HL-60 (cell line): ENCODE results near the gene CCDC169.

Source experiments
- POLR2AphosphoS5 ChIP-seq: IDR thresholded peaks from 2 replicates; pipeline ENCODE4 v1.6.1; 2012; ENCODE audit warnings: low read depth
- SPI1 ChIP-seq: IDR thresholded peaks from 2 replicates; pipeline ENCODE4 v1.6.1; 2012; ENCODE audit warnings: low read depth, mild to moderate bottlenecking, borderline replicate concordance
- TF ChIP-seq, protein P1 (sequence below): IDR thresholded peaks from one replicate; pipeline ENCODE4 v1.5.1; 2011; ENCODE audit warnings: low read length, control low read depth, inconsistent platforms; ENCODE audit not compliant: insufficient read depth

DNA sequence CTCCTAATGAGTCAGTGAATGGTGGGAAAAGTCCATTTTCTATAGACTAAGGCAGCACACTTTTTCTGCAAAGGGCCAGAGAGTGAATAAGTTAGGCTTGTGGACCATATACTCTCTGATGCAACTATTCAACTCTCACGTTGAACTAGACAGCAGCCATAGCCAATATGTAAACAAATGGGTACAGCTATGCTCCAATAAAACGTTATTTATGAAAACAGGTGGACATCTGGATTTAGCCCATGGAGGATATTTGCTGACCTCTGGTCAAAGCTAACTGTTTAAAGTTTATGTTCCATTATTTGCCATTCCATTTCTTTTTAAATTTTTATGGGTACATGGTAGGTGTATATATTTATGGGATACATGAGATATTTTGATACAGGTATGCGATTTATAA lies 4.7 kb upstream of the CCDC169 start:
- TF ChIP-seq, protein P1, sequence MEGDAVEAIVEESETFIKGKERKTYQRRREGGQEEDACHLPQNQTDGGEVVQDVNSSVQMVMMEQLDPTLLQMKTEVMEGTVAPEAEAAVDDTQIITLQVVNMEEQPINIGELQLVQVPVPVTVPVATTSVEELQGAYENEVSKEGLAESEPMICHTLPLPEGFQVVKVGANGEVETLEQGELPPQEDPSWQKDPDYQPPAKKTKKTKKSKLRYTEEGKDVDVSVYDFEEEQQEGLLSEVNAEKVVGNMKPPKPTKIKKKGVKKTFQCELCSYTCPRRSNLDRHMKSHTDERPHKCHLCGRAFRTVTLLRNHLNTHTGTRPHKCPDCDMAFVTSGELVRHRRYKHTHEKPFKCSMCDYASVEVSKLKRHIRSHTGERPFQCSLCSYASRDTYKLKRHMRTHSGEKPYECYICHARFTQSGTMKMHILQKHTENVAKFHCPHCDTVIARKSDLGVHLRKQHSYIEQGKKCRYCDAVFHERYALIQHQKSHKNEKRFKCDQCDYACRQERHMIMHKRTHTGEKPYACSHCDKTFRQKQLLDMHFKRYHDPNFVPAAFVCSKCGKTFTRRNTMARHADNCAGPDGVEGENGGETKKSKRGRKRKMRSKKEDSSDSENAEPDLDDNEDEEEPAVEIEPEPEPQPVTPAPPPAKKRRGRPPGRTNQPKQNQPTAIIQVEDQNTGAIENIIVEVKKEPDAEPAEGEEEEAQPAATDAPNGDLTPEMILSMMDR = no peak
- TF ChIP-seq POLR2AphosphoS5 (no peak), SPI1 (no peak)
